Panc1 (cell line): Measurements from ENCODE around the gene MAPT. TPM values are rescaled to one million over a fixed set of nuclear protein-coding genes. Genes with fewer than 3 reads are reported as not detected.

Source experiments
- ATAC-seq: fragments of 200-7000 bp; cut with Tn5 transposase; 2 replicates; pipeline ENCODE4 v1.9.1; 2020; ENCODE audit warnings: mild to moderate bottlenecking, moderate library complexity
- BruUV-seq: library from RNA; stranded (reverse); fragments of 400-500 nt; replicated peaks from 2 replicates; lab custom pipeline; 2021; lab: Mats Ljungman, UMichigan
- CTCF ChIA-PET: fragments of 300-600 bp; sonication (Branson Sonifier 250); formaldehyde crosslinking; loops from one replicate; lab custom pipeline; 2022; ENCODE audit warnings: antibody characterized with exemption; lab: Charles Lee
- POLR2A ChIA-PET: fragments of 300-600 bp; sonication (Branson Sonifier 250); formaldehyde crosslinking; loops from one replicate; lab custom pipeline; 2022; ENCODE audit warnings: antibody characterized with exemption; lab: Charles Lee
- DNase-seq: peaks from one replicate; pipeline ENCODE4 v3.0.0-alpha.2; 2010; ENCODE audit warnings: low read depth, low spot score
- H3K27ac ChIP-seq: 2 replicates; pipeline ENCODE4 v1.5.1; 2011; ENCODE audit warnings: mild to moderate bottlenecking, low read length, inconsistent platforms
- H3K27me3 ChIP-seq: fragments of 200-500 bp; sonication (Bioruptor generic); 2 replicates; pipeline ENCODE4 v1.6.0; 2014; ENCODE audit warnings: low read length, inconsistent platforms; ENCODE audit not compliant: control insufficient read depth, insufficient read depth
- H3K36me3 ChIP-seq: fragments of 200-500 bp; sonication (Bioruptor generic); 2 replicates; pipeline ENCODE4 v1.5.1; 2014; ENCODE audit warnings: inconsistent platforms, mild to moderate bottlenecking, low read length, moderate library complexity; ENCODE audit not compliant: control insufficient read depth, insufficient read depth
- H3K4me1 ChIP-seq: 2 replicates; pipeline ENCODE4 v1.5.1; 2011; ENCODE audit warnings: inconsistent platforms, mild to moderate bottlenecking, low read length, moderate library complexity; ENCODE audit not compliant: control insufficient read depth, insufficient read depth
- H3K4me3 ChIP-seq, 2 experiments: 2 replicates each; pipeline ENCODE4 v1.5.1; 2011 to 2012; ENCODE audit warnings: low read depth in 2 of 2, low read length in 2 of 2, mild to moderate bottlenecking in 2 of 2, inconsistent platforms in 1 of 2, moderate library complexity in 1 of 2
- H3K9me3 ChIP-seq: fragments of 200-500 bp; sonication (Bioruptor generic); 2 replicates; pipeline ENCODE4 v1.5.1; 2014; ENCODE audit warnings: low read depth, mild to moderate bottlenecking, inconsistent platforms, low read length, moderate library complexity; ENCODE audit not compliant: control insufficient read depth, insufficient read depth
- CTCF ChIP-seq: fragments of 450-650 bp; IDR thresholded peaks from 2 replicates; pipeline ENCODE4 v1.5.1; 2017; ENCODE audit warnings: mild to moderate bottlenecking
- POLR2AphosphoS5 ChIP-seq: IDR thresholded peaks from 2 replicates; pipeline ENCODE4 v1.6.1; 2012; ENCODE audit warnings: mild to moderate bottlenecking, low read depth, low read length, moderate library complexity
- SIN3A ChIP-seq: IDR thresholded peaks from 2 replicates; pipeline ENCODE4 v1.6.1; 2012; ENCODE audit warnings: low read depth, mild to moderate bottlenecking, low read length, moderate library complexity, borderline replicate concordance; ENCODE audit not compliant: insufficient read depth
- TCF7L2 ChIP-seq: IDR thresholded peaks from 2 replicates; pipeline ENCODE4 v1.6.1; 2011; ENCODE audit warnings: mild to moderate bottlenecking, low read depth, low read length, inconsistent platforms
- in situ Hi-C: cut with HindIII; loops from 2 replicates; pipeline ENCODE4 v1.10.0; 2016; ENCODE audit warnings: low sequenced_read_pairs, low pct_unique_long_range_greater_than_20kb
- intact Hi-C: fragments of 100-400 bp; cut with micrococcal nuclease; formaldehyde crosslinking; loops from one replicate; pipeline ENCODE4 v1.10.0; 2022; ENCODE audit not compliant: unreplicated experiment
- total RNA-seq: library from RNA; stranded (reverse); gene quantifications from one replicate; pipeline ENCODE4 v1.2.1, GENCODE V29; 2021; ENCODE audit not compliant: unreplicated experiment
- TF ChIP-seq, protein P1 (sequence below), 2 experiments: IDR thresholded peaks; 2 replicates each; pipeline ENCODE4 v1.6.1; 2011 to 2012; ENCODE audit warnings: low read depth in 2 of 2, control low read depth in 1 of 2, low read length in 1 of 2, mild to moderate bottlenecking in 1 of 2, moderate library complexity in 1 of 2; ENCODE audit not compliant: insufficient read depth in 1 of 2

MAPT gene
- total RNA-seq, 1 experiment from 2014 or later, result 0.59 TPM

GRCh38 chr17:45992175-45992574 is 97.8 kb downstream of the MAPT start:
- intact Hi-C loops, result no loop called here
- TF ChIP-seq TCF7L2, result no peak
- no peak for TF ChIP-seq CTCF
- TF ChIP-seq, protein P1, sequence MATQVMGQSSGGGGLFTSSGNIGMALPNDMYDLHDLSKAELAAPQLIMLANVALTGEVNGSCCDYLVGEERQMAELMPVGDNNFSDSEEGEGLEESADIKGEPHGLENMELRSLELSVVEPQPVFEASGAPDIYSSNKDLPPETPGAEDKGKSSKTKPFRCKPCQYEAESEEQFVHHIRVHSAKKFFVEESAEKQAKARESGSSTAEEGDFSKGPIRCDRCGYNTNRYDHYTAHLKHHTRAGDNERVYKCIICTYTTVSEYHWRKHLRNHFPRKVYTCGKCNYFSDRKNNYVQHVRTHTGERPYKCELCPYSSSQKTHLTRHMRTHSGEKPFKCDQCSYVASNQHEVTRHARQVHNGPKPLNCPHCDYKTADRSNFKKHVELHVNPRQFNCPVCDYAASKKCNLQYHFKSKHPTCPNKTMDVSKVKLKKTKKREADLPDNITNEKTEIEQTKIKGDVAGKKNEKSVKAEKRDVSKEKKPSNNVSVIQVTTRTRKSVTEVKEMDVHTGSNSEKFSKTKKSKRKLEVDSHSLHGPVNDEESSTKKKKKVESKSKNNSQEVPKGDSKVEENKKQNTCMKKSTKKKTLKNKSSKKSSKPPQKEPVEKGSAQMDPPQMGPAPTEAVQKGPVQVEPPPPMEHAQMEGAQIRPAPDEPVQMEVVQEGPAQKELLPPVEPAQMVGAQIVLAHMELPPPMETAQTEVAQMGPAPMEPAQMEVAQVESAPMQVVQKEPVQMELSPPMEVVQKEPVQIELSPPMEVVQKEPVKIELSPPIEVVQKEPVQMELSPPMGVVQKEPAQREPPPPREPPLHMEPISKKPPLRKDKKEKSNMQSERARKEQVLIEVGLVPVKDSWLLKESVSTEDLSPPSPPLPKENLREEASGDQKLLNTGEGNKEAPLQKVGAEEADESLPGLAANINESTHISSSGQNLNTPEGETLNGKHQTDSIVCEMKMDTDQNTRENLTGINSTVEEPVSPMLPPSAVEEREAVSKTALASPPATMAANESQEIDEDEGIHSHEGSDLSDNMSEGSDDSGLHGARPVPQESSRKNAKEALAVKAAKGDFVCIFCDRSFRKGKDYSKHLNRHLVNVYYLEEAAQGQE (IDR thresholded peaks at IDR 0.05; ENCODE audit: insufficient read depth in 1 of 2, low read depth in 2 of 2, low read length in 1 of 2), result no peak
- TF ChIP-seq POLR2AphosphoS5, result no peak
- TF ChIP-seq SIN3A, result no peak
- in situ Hi-C loops, result no loop called here
- Histone ChIP-seq H3K4me1 (no peaks in the 10 kb centered on the region), H3K27me3 (no peaks in the 10 kb centered on the region), H3K36me3 (no peaks in the 10 kb centered on the region), H3K27ac (no peak overlapping the region), H3K4me3 (no peak overlapping the region), H3K9me3 (no peaks in the 10 kb centered on the region)
- ATAC-seq, result no peak
- POLR2A ChIA-PET, result no interaction called here
- CTCF ChIA-PET, result no interaction called here
- BruUV-seq, result no TSS peak
- no peak for DNase-seq

DNA sequence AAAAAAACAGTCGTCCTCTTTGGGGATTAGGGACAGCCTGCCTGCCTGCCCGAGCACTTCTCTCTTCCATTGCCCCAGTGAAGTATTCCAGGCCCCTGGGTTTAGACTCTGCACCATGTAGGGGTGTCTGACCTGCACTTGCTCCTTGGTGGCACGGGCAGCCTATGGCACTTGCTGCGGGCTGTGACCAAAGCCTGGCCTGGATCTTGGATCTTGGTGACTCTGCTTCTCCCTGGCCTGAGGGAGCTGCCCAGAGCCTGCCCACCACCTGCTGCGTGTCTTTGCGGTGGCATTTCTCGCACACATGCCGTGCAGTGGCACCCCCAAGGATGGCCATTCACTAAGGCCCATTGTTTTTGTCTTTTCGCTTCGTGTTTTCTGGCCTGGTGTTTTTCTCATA is 98.5 kb downstream of the MAPT start:
- Histone ChIP-seq H3K4me3 (no peak overlapping the region), H3K27me3 (no peaks in the 10 kb centered on the region), H3K4me1 (no peaks in the 10 kb centered on the region), H3K9me3 (no peaks in the 10 kb centered on the region), H3K27ac (no peak overlapping the region), H3K36me3 (no peaks in the 10 kb centered on the region)
- ChIA-PET POLR2A (no interaction called here), CTCF (no interaction called here)
- in situ Hi-C loops, result no loop called here
- BruUV-seq, result no TSS peak
- ATAC-seq (peak; percentile 70), DNase-seq (no peak)
- intact Hi-C loops, result no loop called here
- TF ChIP-seq CTCF, result no peak
- no peak for TF ChIP-seq SIN3A
- TF ChIP-seq TCF7L2, result no peak
- TF ChIP-seq, protein P1 (IDR thresholded peaks at IDR 0.05; ENCODE audit: insufficient read depth in 1 of 2, low read depth in 2 of 2, low read length in 1 of 2), result no peak
